HG03103 (cell line): ENCODE data around the gene FBXL15.

Source experiments
- ATAC-seq: cut with Tn5 transposase; IDR thresholded peaks from one replicate; pipeline ENCODE4 v1.9.1; 2021; ENCODE audit warnings: low read depth; ENCODE audit not compliant: unreplicated experiment

The FBXL15 gene

GRCh38 chr10:102409604-102410428 is 10.8 kb upstream of the FBXL15 start:
- ATAC-seq = no peak

GRCh38 chr10:102410429-102411073 is 10.1 kb upstream of the FBXL15 start:
- ATAC-seq = no peak

DNA sequence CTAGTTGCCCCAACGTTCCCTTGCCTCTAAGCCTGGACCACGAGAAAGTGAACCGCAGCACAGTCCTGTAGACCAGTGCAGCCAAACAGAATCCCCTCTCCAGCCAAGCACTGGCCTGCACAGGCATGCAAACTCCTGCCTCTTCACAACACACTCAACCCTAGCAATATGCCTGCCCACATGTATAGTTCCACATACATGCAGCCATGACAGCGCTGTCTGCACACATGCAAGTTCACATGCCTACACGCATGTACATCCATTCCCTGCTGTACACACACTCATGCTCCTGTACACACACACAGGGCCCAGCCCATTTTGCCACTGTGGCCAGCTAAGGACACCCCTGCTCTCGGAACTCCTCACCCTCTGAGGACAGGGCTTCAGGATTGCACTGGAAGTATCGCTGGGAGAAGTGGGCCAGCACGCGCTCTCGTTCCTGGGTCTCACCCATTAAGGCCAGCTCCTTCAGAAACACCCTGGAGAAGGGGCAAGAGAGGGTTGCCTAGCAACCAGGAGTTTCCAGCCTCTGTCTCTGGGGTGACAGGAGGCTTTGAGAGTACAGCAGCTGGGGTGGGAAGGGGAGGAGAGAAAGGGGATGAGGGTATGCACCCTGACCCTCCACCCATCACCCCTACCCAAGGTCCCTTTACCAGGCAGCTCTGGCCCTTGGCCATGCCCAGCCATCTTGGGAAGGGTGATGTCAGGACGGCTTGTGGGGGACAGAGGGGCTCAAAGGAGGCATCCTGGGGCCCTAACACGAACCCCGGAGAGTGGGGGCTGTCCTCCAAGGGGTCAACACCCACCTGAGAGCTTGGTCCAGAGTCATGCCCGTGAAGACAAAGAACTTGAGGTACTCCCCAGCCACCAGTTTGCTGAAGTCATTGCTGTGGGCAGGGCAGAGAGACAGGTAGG is 9.0 kb upstream of the FBXL15 start:
- ATAC-seq = no peak

- no peak for ATAC-seq
Measured at GRCh38 chr10:102412293-102412692, 8.3 kb upstream of the FBXL15 start.

DNA sequence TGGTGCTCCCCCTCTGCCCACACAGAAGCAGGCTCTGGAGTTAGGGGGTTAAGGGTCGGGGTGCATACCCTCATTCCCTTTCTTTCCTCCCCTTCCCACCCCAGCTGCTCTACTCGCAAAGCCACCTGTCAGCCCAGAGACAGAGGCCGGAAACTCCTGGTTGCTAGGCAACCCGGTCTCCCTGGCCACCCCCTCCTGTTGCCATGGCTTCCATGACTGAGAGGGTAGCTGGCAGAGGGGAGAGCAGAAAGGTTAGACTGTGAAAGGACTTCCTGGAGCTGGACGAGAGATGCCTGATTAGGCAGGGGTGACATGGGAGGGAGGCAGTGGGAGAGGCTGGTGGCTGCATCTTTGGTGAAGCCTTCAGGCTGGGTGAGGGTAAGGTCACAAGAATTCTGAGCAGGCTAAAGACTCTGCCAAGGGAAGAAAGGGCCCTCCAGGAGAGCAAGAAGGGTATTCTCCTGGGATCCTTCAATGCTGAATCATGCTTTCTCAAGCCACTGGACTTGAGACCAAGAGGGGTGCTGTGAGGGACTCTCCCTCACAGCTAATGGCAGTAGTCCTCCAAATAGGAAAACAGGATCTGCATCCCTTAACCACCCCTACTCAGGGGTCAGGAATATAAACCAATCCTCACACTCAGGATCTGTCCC is 7.5 kb upstream of the FBXL15 start:
- no peak for ATAC-seq

DNA sequence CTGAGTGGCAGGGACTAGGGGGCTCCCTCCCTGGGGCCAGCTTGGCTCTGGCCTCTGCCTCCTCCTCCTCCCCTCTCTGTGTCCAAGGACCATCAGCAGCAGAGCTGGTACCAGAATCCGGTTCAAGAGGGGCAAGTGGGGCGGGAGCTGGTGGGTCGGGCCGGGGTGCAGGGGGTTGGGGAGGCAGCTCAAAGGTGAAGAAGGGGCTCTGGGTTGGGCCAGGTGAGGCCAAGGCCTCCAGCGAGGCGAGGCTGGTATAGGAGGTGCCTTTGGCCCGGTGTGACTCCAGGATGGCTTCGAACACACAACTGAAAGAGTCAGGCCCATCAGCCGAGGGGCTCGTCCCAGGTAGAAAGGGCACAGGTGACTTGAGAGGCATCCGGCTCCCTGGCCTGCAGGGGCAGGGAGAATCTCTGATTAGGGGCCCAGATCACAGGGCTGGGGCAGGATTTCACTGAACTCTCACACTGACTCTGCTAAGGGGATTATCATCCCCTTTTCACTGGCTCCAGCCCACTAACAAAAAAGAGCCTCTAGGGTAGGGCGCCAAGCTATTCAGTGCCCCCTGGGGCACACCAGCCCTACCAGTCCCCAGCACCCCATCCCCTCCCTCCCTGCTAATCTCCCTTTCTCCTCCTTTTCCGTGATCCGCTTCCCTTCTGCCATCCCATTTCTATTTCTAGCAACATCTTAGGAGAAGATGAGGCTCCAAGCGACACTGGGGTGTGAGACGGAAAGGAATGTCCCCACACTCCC is 6.7 kb upstream of the FBXL15 start:
- no peak for ATAC-seq

DNA sequence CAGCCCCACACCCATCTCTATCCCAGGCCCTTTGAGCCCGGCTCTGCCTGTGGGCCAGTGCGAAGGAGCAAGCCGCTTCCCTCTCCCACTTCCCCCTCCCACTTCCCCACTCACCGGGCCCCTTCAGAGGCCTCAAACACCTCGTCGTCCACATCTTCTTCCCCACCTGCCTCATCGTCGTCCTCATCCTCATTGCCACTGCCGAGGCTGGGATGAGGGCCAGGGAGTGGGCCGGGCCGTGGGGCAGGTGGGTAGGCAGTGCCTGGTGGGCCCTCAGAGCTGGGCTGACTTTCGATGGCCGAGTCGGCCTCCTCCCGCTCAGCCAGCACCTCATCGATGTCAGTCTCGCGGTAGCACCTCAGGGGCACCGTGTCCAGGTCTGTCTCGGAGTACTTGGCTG is 5.9 kb upstream of the FBXL15 start:
- no peak for ATAC-seq

DNA sequence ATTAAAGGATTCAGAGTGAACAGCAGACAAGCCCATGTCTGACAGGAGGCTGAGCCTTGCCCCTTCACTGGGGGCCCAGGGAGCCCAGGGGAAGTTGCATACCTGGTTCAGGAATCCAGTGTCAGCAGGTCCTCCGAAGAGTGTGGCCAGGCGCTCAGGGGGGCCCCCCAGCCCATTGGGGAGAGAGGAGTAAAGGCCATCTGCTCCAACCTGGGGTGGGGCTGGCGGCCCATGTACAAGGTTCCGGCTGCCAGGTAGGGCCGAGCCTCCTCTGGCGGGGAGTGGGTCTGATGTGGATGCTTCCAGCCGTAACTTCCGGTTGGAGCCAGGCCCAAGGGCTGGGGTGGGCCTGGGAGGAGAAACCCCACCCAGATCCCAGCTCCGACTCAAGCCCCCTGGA is 4.4 kb upstream of the FBXL15 start:
- ATAC-seq = no peak

DNA sequence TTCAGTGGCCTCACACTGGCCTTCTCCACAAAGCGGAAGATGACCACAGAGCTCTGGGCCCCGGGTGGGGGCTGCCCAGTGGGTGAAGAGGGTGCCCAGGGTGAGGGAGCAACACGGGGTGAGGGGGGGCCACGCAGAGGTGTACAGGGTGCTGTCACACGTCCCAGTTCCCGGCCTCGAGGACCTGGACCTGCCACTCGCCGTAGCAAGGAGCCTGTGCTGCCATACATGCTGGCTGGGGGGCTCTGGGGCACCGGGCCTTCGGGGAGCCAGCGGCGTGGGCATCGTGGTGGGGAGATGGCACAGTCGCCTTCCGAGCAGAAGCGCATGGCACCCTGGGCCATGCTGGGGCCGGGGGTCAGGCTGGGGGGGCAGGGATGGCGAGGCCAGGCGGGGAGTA is 3.9 kb upstream of the FBXL15 start:
- ATAC-seq = no peak

DNA sequence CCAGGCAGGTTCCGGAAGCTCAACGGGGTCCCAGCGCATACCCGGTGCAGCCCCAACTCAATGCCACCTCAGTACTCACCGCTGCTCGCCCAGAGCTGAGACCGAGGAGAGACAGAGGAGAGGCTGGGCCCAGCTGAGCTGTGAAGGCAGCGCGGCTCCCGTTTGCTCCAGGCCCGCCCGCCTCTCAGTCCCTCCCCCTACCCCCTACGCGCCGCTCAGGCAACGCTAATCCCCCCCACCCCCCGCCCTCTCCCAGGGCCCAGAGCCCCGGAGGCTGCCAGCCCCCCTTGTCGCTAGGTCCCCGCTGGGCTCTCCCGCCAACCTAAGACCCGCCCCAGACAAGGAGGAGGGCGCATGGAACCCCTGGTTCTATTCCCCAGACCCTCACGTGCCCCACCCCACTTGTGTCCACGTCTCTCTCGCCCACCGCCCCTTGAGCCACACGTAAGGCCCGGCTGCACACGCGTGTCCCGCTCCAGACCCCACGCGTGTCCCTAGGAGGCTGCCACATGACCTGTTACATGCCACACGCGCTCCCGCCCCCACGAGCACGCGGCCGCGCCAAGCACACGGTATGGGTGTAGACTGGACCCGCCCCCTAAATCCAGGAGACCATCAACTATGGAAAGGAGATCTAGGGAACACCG is 1.9 kb upstream of the FBXL15 start, which contains the start of gene PSD:
Gene PSD, minus strand, starts transcription at position 164 of the 647 bp plus-strand sequence. CDS start 1,747 bp downstream, outside the sequence.
- ATAC-seq = no peak

GRCh38 chr10:102419269-102420180 is 1.1 kb upstream of the FBXL15 start:
- no peak for ATAC-seq

DNA sequence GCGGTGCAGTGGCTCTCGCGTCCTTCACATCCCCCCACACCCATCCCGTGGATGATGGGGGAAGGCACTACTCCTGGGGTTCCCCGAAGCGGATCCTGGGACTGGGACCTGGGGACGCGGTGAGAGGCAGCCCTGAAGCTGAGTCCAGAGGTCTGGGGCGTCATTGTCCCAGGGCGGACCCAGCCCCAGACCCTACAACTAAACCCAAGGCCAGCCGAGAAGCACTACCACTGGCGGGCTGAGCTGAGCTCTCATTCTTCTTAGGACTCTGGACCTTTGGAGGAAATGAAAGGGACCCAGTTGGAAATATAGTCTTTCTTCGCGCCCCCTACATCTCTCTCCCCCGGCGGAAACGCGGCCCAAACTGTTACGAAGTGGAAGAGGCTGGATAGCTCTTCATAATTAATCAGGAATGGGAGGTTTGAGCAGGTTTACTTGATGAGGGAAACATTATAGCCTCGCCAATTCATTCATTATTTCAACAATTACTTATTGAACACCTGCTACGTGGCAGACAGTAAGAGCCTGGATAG is 389 bp upstream of the FBXL15 start:
- no peak for ATAC-seq

GRCh38 chr10:102421507-102421756 is 796 bp downstream of the FBXL15 start:
- no peak for ATAC-seq

DNA sequence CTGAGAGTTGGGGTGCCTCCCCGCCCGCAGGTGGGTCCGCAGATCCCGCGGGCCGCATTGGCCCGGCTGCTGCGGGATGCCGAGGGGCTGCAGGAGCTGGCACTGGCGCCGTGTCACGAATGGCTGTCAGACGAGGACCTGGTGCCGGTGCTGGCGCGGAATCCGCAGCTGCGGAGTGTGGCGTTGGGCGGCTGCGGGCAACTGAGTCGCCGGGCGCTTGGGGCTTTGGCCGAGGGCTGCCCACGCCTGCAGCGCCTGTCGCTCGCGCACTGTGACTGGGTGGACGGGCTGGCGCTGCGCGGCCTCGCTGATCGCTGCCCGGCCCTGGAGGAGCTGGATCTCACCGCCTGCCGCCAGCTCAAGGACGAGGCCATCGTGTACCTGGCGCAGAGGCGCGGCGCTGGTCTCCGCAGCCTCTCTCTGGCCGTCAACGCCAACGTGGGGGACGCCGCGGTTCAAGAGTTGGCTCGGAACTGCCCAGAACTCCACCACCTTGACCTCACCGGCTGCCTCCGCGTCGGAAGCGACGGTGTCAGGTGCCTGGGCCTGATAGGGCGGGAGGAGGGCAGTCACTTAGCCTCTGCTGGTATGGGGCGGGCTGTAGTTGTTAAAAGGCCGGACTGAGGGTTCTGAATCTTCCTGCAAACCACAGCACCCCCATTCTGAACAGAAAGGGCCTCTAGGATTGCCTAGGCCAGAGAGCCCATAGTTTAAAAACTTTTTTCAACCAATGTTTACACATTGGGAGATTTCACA is 1.3 kb downstream of the FBXL15 start:
- ATAC-seq = no peak

DNA sequence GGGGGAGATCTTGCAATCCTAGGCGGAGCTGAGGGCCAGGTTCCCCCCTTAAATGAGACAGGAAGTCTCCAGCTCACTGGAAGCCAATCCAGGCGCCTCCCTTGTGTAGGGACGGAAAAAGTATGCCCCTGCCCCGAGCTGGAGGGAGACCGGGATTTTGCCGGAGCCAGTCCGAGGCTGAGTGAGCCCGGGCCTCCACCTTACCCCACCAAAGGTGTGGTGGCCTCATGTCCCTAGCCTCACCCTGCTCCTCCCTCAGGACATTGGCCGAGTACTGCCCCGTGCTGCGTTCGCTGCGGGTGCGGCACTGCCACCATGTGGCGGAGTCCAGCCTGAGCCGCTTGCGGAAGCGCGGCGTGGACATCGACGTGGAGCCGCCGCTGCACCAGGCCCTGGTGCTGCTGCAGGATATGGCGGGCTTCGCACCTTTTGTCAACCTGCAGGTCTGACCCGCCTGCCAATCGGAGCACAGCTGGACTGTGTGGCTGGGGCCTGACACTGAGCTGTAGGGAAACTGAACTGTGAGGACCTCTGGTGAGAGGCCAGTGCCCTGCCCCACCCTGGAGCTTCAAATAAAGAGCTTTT is 2.0 kb downstream of the FBXL15 start:
- no peak for ATAC-seq

- no peak for ATAC-seq
Measured at GRCh38 chr10:102423372-102423968, 2.8 kb downstream of the FBXL15 start.

DNA sequence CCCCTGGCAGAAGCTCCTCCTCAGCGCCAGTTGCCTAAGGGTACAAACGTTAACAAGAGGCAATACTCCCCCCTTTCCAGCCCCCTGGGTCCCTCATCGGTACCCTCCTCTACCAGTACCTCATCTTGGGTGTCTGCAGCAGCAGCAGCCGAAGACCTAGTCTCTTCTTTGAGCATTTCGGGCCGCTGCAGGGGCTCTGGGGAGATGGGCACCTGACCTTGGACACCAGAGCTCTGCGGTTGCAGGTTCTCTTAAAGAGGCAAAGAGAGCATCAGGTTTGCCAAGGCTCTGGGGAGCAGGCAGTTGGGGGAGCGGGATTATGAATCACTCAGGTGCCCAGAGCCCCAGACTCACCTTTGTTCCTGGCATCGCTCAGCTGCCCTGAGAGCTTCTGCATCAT is 3.5 kb downstream of the FBXL15 start:
- ATAC-seq = no peak
